HepG2 (cell line): Measurements from ENCODE around the gene JAG1. TPM values are rescaled to one million over a fixed set of nuclear protein-coding genes. Genes with fewer than 3 reads are reported as not detected.

Experiments
- ATAC-seq: fragments of 200-7000 bp; cut with Tn5 transposase; 3 replicates; pipeline ENCODE4 v1.9.1; 2020; ENCODE audit warnings: mild to moderate bottlenecking, moderate library complexity
- BruUV-seq: library from RNA; stranded (reverse); fragments of 400-500 nt; replicated peaks from 2 replicates; lab custom pipeline; 2021; lab: Mats Ljungman, UMichigan
- CTCF ChIA-PET: fragments of 300-600 bp; formaldehyde crosslinking; extraction: SDS; loops from one replicate; lab custom pipeline; 2021; ENCODE audit warnings: low total read pairs, inconsistent platforms, low intra/inter-chr PET ratio; lab: Yijun Ruan, JAX
- POLR2A ChIA-PET: fragments of 350-600 bp; sonication (Branson Sonifier 250); formaldehyde crosslinking; loops from one replicate; lab custom pipeline; 2020; ENCODE audit warnings: antibody characterized with exemption, inconsistent platforms; lab: Yijun Ruan, JAX
- DNase-seq: peaks from one replicate; pipeline ENCODE4 v3.0.0-alpha.2; 2015; ENCODE audit warnings: low spot score
- FAIRE-seq: peaks from 3 replicates; lab custom pipeline; 2011; peaks lifted over from hg19 to GRCh38; lab: Jason Lieb, UNC
- H2AFZ ChIP-seq: one replicate; pipeline ENCODE4 v1.6.1; 2011; ENCODE audit warnings: low read length, inconsistent platforms
- H3K27ac ChIP-seq: fragments of 300-600 bp; 3 replicates; pipeline ENCODE4 v1.8.0; 2011; ENCODE audit warnings: mixed run types, mild to moderate bottlenecking, mixed read lengths, low read length, inconsistent platforms; ENCODE audit not compliant: insufficient read depth; ENCODE audit errors: extremely low read length
- H3K27me3 ChIP-seq, 2 experiments: fragments of 200-600 bp in 1 of 2; 2 replicates in 1 of 2; 3 replicates in 1 of 2; pipeline versions ENCODE4 v1.6.0 to v1.8.0; 2011; ENCODE audit warnings: low read length in 2 of 2, mild to moderate bottlenecking in 2 of 2, moderate library complexity in 2 of 2, inconsistent platforms in 1 of 2; ENCODE audit not compliant: insufficient read depth in 2 of 2, control insufficient read depth in 1 of 2
- H3K36me3 ChIP-seq, 2 experiments: fragments of 200-600 bp in 1 of 2; replicated peaks in 1 of 2; 2 replicates in 1 of 2; 3 replicates in 1 of 2; pipeline versions ENCODE4 v1.5.1 to v1.8.0; 2011; ENCODE audit warnings: low read length in 2 of 2, inconsistent platforms in 1 of 2; ENCODE audit not compliant: insufficient read depth in 2 of 2, control insufficient read depth in 1 of 2
- H3K4me1 ChIP-seq: 2 replicates; pipeline ENCODE4 v1.5.1; 2012; ENCODE audit warnings: low read length, inconsistent platforms; ENCODE audit not compliant: insufficient read depth
- H3K4me2 ChIP-seq: 2 replicates; pipeline ENCODE4 v1.6.0; 2011; ENCODE audit warnings: low read depth, low read length, inconsistent platforms
- H3K4me3 ChIP-seq, 3 experiments: fragments of 200-600 bp in 1 of 3; sonication (generic), shearing (Covaris generic) in 1 of 3; replicated peaks in 1 of 3; 2 replicates each; pipeline ENCODE4 v1.5.1; 2011 to 2016; ENCODE audit warnings: low read length in 3 of 3, inconsistent platforms in 2 of 3, low read depth in 2 of 3, mild to moderate bottlenecking in 2 of 3, control low read depth in 1 of 3, mixed read lengths in 1 of 3; ENCODE audit not compliant: insufficient read depth in 1 of 3
- H3K79me2 ChIP-seq: one replicate; pipeline ENCODE4 v1.6.1; 2011; ENCODE audit warnings: low read length, inconsistent platforms; ENCODE audit not compliant: insufficient read depth
- H3K9ac ChIP-seq: 2 replicates; pipeline ENCODE4 v1.6.0; 2011; ENCODE audit warnings: mild to moderate bottlenecking, low read depth, low read length, inconsistent platforms; ENCODE audit not compliant: insufficient read depth
- H3K9me3 ChIP-seq: 2 replicates; pipeline ENCODE4 v1.5.1; 2012; ENCODE audit warnings: mild to moderate bottlenecking, low read length
- H4K20me1 ChIP-seq: 2 replicates; pipeline ENCODE4 v1.6.0; 2011; ENCODE audit warnings: inconsistent platforms, mild to moderate bottlenecking, low read length, moderate library complexity; ENCODE audit not compliant: insufficient read depth
- SRSF4 ChIP-seq: fragments of 200-400 bp; formaldehyde crosslinking; IDR thresholded peaks from one replicate; pipeline ENCODE4 v1.6.1; 2018; ENCODE audit warnings: mild to moderate bottlenecking, low read depth, low read length, moderate library complexity; ENCODE audit not compliant: poor library complexity, severe bottlenecking
- ZBTB3 ChIP-seq: sonication (generic); formaldehyde crosslinking; IDR thresholded peaks from 2 replicates; pipeline ENCODE4 v1.4.0; 2020; ENCODE audit warnings: low read depth, mild to moderate bottlenecking, moderate library complexity, missing genetic modification reagents, borderline replicate concordance
- ZC3H4 ChIP-seq: sonication (generic); formaldehyde crosslinking; IDR thresholded peaks from 2 replicates; pipeline ENCODE4 v1.4.0; 2020; ENCODE audit warnings: missing genetic modification reagents, borderline replicate concordance
- WGBS: methylation state at CpG from one replicate; pipeline ENCODE4 v1.1.6; 2017; ENCODE audit warnings: low lambda C conversion rate; 5-methylcytosine and 5-hydroxymethylcytosine counted together
- in situ Hi-C: cut with HindIII; loops from 2 replicates; pipeline ENCODE4 v1.10.0; 2017; ENCODE audit warnings: low pct_unique_long_range_greater_than_20kb; ENCODE audit not compliant: extremely low pct_ligation_motif_present
- intact Hi-C: fragments of 100-400 bp; cut with micrococcal nuclease; formaldehyde crosslinking; loops from one replicate; pipeline ENCODE4 v1.10.0; 2022; ENCODE audit not compliant: unreplicated experiment
- polyA plus RNA-seq, 8 experiments: library from polyadenylated mRNA; depleted of rRNA in 3 of 8; stranded (reverse) in 7 of 8; unstranded in 1 of 8; fragments of >200 nt; fragmentation: Illumina TruSeq in 4 of 8; extraction: Trizol in 4 of 8; gene quantifications; 2 replicates each; pipeline versions ENCODE4 v1.2.1 to v1.2.3, GENCODE V29; 2011 to 2016; ENCODE audit warnings: low read depth in 4 of 8, missing spikeins in 1 of 8, mixed read lengths in 1 of 8; ENCODE audit not compliant: insufficient read depth in 1 of 8
- total RNA-seq, 5 experiments: library from RNA; depleted of rRNA; stranded (reverse); fragments of >200 nt; fragmentation: Illumina TruSeq; extraction: Trizol; gene quantifications; 2 replicates each; pipeline ENCODE4 v1.2.3, GENCODE V29; 2016; ENCODE audit warnings: low read depth in 1 of 5
- TF ChIP-seq, protein P1 (sequence below): sonication (generic); formaldehyde crosslinking; IDR thresholded peaks from 2 replicates; pipeline ENCODE4 v1.4.0; 2020; ENCODE audit warnings: mild to moderate bottlenecking, missing genetic modification reagents
- TF ChIP-seq, protein P2 (sequence below): sonication (generic); formaldehyde crosslinking; IDR thresholded peaks from 2 replicates; pipeline ENCODE4 v1.8.1; 2023; ENCODE audit warnings: mild to moderate bottlenecking, inconsistent platforms, moderate library complexity, missing genetic modification reagents, borderline replicate concordance

Gene JAG1
- total and polyA plus RNA-seq, 2 of the 13 experiments (the other 11 are each of a cell fraction or from before 2014, with no cell fraction given) = 47.1 to 56.3 TPM

DNA sequence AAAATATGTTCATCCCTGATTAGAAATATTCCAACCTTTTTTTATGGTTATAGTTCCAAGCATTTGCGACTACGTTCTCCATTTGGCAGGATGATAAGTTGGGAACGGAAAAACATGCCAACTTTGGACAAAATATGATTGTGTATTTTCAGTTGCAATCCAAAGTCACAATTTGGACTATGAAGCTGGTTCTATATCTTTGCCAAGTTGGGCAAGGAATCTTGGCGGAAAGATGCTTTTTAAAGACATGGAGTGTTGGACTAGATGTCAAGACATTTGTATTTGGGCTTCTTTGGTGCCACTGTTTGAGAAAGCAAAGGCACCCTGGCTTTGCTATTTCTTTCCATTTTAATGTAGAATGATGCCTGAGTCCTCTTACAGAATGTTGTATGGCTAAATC, 33.3 kb upstream of the JAG1 start:
- H3K79me2 ChIP-seq = no peaks in the 10 kb centered on the region
- no peak for TF ChIP-seq SRSF4
- no peak for TF ChIP-seq ZC3H4 (CRISPR knock-in tag)
- TF ChIP-seq, protein P1, sequence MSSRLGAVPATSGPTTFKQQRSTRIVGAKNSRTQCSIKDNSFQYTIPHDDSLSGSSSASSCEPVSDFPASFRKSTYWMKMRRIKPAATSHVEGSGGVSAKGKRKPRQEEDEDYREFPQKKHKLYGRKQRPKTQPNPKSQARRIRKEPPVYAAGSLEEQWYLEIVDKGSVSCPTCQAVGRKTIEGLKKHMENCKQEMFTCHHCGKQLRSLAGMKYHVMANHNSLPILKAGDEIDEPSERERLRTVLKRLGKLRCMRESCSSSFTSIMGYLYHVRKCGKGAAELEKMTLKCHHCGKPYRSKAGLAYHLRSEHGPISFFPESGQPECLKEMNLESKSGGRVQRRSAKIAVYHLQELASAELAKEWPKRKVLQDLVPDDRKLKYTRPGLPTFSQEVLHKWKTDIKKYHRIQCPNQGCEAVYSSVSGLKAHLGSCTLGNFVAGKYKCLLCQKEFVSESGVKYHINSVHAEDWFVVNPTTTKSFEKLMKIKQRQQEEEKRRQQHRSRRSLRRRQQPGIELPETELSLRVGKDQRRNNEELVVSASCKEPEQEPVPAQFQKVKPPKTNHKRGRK = no peak
- TF ChIP-seq ZBTB3 (CRISPR knock-in tag) = no peak
- TF ChIP-seq, protein P2, sequence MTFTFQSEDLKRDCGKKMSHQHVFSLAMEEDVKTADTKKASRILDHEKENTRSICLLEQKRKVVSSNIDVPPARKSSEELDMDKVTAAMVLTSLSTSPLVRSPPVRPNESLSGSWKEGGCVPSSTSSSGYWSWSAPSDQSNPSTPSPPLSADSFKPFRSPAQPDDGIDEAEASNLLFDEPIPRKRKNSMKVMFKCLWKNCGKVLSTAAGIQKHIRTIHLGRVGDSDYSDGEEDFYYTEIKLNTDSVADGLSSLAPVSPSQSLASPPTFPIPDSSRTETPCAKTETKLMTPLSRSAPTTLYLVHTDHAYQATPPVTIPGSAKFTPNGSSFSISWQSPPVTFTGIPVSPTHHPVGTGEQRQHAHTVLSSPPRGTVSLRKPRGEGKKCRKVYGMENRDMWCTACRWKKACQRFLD = no peak
- intact Hi-C loops = loop anchor here (5.0 kb wide), 2 partner anchors 150 to 340 kb away; no protein-coding TSS in a partner anchor
- DNase-seq (no peak), ATAC-seq (no peak), FAIRE-seq (no peak)
- in situ Hi-C loops = no loop called here
- no peak overlapping the region for H3K4me2 ChIP-seq
- H3K9me3 ChIP-seq = no peaks in the 10 kb centered on the region
- no peaks in the 10 kb centered on the region for H3K36me3 ChIP-seq
- WGBS = 98% methylated on average over 4 of the region's 4 CpGs
- ChIA-PET POLR2A (interaction anchor here (4.1 kb wide), 1 partner anchor 32 kb away, joined by 37 read pairs; the partner anchor contains the start of gene JAG1), CTCF (no interaction called here)
- BruUV-seq = no TSS peak
- no peaks in the 10 kb centered on the region for H3K27me3 ChIP-seq
- no peak overlapping the region for H3K4me3 ChIP-seq
- H3K27ac ChIP-seq = no peak overlapping the region
- no peak overlapping the region for H2AFZ ChIP-seq
- peaks cover 74% of the 10 kb centered on the region for H3K4me1 ChIP-seq
- no peaks in the 10 kb centered on the region for H4K20me1 ChIP-seq
- H3K9ac ChIP-seq = no peak overlapping the region
